HUES6 (cell line): ENCODE measurements around the gene GLIPR1L1.
"Not testable (repeated sequence)": the region's sequence is repeated elsewhere in the genome, so short reads cannot be mapped to it uniquely, and the experiment has no call there.

Experiments
- H3K27ac ChIP-seq: 2 replicates; pipeline ENCODE4 v1.7.0; 2013; ENCODE audit warnings: low read depth, mild to moderate bottlenecking, low read length, inconsistent platforms
- H3K27me3 ChIP-seq: 2 replicates; pipeline ENCODE4 v1.6.1; 2013; ENCODE audit warnings: low read length; ENCODE audit not compliant: control insufficient read depth, insufficient read depth
- H3K36me3 ChIP-seq: 2 replicates; pipeline ENCODE4 v1.6.1; 2013; ENCODE audit warnings: low read length; ENCODE audit not compliant: control insufficient read depth, insufficient read depth
- H3K4me1 ChIP-seq: 2 replicates; pipeline ENCODE4 v1.6.1; 2013; ENCODE audit warnings: low read length; ENCODE audit not compliant: control insufficient read depth, insufficient read depth
- H3K4me3 ChIP-seq: 2 replicates; pipeline ENCODE4 v1.5.1; 2013; ENCODE audit warnings: low read depth, low read length
- H3K9ac ChIP-seq: one replicate; pipeline ENCODE4 v1.6.1; 2013; ENCODE audit warnings: mild to moderate bottlenecking, low read length
- H3K9me3 ChIP-seq: 2 replicates; pipeline ENCODE4 v1.6.1; 2013; ENCODE audit warnings: low read depth, low read length; ENCODE audit not compliant: control insufficient read depth, insufficient read depth

Gene GLIPR1L1

DNA sequence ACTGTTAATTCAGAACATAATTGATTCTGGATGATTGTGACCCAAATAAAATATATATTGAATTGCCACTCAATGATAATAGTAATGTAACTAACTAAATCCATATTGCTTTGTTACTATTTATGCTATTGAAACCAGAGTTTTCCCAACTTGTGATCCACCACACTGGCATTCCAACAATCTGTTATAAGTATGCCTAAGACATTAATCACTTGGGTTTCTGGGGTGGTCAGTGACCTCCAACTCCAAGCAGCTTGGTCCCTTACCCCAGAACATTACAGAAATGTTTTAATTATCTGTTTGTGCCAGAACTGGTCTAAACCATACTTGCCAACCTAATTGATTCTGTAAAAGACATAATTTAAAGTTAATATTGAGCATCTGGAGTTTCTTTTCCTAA lies 19.0 kb upstream of the GLIPR1L1 start:
- peaks cover 4% of the 10 kb centered on the region; the same call in 1 of the 2 replicates for H3K4me1 ChIP-seq
- H3K4me3 ChIP-seq, result no peak overlapping the region
- no peaks in the 10 kb centered on the region for H3K27me3 ChIP-seq
- H3K27ac ChIP-seq, result no peak overlapping the region
- H3K9ac ChIP-seq, result no peak overlapping the region
- no peaks in the 10 kb centered on the region for H3K36me3 ChIP-seq
- H3K9me3 ChIP-seq, result no peaks in the 10 kb centered on the region

DNA sequence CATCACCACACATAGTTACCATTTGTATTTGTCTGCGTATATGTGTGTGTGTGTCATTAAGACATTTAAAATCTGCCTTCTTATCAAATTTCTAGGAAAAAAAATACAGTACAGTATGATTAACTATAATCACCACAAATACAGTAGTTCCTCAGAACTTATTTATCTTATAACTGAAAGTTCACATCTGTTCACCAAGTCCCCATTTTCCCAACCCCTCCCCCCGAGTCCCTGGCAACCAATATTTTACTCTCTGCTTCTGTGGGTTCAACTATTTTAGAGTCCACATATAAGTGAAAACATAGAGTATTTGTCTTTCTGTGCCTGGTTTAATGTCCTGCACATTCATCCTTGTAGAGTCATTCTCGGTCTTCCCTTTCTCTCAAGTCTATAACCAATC lies 16.7 kb upstream of the GLIPR1L1 start:
- Histone ChIP-seq H3K36me3 (no peaks in the 10 kb centered on the region), H3K4me3 (no peak overlapping the region)

DNA sequence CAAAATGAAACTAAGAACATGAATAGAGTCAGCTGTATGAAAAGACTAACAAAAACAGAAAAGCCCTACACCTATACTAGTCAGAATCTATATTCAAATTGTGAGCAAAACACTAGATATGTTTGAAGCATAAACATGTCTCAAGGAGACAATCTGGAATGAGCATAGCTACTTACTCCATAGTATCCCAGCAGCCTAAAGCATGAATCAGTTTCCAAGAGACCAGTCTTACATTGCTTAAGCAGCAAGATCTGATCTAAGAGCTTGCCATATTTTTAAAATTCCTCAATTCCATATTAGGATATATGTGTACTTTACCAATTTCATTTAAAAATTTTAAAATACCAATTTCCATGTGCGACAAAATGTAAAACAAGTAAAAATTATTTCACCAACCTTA lies 12.0 kb upstream of the GLIPR1L1 start:
- no peak overlapping the region for H3K4me3 ChIP-seq

More for the DNA sequence above, 16.7 kb upstream of the GLIPR1L1 start:
- Histone ChIP-seq H3K4me1 (peaks cover 4% of the 10 kb centered on the region; the same call in 1 of the 2 replicates), H3K27me3 (no peaks in the 10 kb centered on the region), H3K27ac (no peak overlapping the region), H3K9me3 (no peaks in the 10 kb centered on the region), H3K9ac (no peak overlapping the region)

DNA sequence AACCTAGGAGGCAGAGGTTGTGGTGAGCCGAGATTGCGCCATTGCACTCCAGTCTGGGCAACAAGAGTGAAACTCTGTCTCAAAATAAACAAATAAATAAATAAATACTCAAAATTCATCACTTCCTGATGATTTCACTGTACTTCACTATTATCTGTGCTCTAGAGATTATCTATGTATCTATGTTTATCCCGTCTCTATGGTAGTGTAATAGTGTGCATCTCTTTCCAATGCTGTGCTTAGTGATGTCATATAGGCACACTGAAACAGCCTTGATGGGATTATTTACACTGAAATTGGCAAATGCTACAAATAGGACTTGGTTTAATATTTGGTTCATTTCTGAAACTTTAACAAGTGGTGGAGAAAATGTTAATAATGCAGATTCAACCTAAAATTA lies 10.8 kb upstream of the GLIPR1L1 start:
- H3K4me3 ChIP-seq, result no peak overlapping the region
- H3K36me3 ChIP-seq, result no peaks in the 10 kb centered on the region
- no peak overlapping the region for H3K9ac ChIP-seq
- no peak overlapping the region for H3K27ac ChIP-seq
- no peaks in the 10 kb centered on the region for H3K9me3 ChIP-seq
- no peaks in the 10 kb centered on the region for H3K4me1 ChIP-seq
- H3K27me3 ChIP-seq, result no peaks in the 10 kb centered on the region

More for the DNA sequence above, 12.0 kb upstream of the GLIPR1L1 start:
- Histone ChIP-seq H3K27me3 (no peaks in the 10 kb centered on the region), H3K9ac (no peak overlapping the region), H3K36me3 (no peaks in the 10 kb centered on the region), H3K9me3 (no peaks in the 10 kb centered on the region), H3K4me1 (no peaks in the 10 kb centered on the region), H3K27ac (no peak overlapping the region)

DNA sequence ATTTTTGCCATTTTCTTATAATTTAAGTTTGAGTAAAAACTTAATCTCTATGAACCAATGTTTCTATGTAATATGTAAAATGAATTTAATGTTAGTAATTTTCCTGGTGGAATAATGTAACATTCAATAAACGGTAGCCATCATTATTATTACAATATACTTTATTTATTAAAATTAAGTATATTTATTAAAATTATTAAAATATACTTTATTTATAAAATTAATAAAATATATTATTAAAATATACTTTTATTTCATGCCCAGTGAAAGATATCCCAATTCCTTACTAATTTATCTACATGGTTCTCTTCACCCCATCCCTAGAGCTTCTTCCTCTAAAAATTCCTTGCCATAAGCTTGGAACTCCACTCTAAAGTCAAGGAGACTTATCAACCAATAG lies 6.8 kb upstream of the GLIPR1L1 start:
- no peak overlapping the region for H3K4me3 ChIP-seq
- no peak overlapping the region for H3K27ac ChIP-seq
- no peaks in the 10 kb centered on the region for H3K36me3 ChIP-seq
- no peaks in the 10 kb centered on the region for H3K9me3 ChIP-seq
- peaks cover 3% of the 10 kb centered on the region; the same call in 1 of the 2 replicates for H3K4me1 ChIP-seq
- H3K9ac ChIP-seq, result no peak overlapping the region
- no peaks in the 10 kb centered on the region for H3K27me3 ChIP-seq

DNA sequence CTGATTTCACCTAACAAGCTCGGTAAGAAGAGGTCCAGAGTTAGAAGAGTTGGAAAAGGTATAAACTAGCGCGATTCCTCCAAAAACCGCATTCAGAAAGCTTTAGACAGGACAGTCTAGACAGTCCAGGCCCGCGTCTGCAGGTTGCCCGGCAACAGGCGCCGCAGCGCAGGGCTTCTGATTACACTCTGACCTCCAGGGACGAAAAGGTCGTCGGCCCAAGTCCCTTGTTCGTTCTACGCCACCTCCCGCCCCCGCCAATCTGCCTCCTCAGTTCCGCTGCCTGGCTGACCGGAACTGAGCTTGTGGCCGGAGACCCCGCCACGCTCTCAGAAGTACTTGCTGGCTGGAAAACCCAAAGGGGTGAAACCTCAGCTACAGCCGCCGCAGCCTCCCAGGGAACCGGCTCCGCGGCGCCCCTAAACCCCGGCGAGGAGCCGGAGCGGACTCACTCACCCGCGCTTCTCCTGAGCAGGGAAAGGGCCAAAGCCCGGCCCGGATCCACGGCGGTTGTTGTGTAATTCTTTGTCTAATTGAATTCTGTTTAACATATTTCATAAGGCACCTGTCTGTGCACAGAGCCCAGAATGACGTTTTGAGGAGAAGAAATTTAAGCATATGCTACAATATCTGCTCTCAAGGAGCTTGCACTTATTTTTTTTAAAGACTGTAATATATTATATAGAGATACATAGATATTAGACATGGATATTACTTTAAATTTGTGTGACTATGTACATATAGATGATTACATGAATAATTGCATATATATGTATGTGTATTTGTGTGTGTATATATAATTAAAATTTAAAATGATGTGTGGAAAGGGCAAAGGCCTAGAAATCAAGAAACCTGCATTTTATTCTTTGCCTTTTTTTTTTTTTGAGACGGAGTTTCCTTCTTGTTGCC lies 4.3 kb upstream of the GLIPR1L1 start, which contains the start of gene CAPS2:
Gene CAPS2 (minus strand): TSS at position 407 of the 909 bp plus-strand sequence. CDS start 3,826 bp downstream, outside the sequence.
- Histone ChIP-seq H3K9ac (peak within 1 kb of the TSS; percentile 28), H3K27ac (no peak within 1 kb of the TSS), H3K4me1 (peaks cover 10% of the 10 kb centered on the region; the same call in 1 of the 2 replicates), H3K4me3 (peak within 1 kb of the TSS; percentile 64), H3K36me3 (no peaks in the 10 kb centered on the region), H3K9me3 (no peaks in the 10 kb centered on the region), H3K27me3 (no peaks in the 10 kb centered on the region)

DNA sequence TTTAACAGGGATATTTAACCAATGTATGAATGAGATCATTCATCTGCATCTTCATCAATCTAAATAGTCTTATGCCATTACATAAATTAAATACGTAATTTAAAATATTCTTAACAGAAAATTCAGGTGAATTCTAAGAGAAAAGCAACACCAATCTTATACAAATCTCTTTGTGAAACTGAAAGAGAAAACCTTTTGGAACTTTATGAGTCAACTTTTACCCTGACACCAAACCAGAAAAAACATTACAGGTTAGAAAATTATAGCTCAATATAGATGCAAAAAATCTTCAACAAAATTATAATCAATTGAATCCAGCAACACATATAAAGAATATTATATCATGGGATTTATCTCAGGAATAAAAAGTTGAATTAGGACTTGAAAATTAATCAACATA lies 3.4 kb downstream of the GLIPR1L1 start:
- H3K9me3 ChIP-seq, result no peaks in the 10 kb centered on the region
- no peaks in the 10 kb centered on the region for H3K27me3 ChIP-seq
- peaks cover 7% of the 10 kb centered on the region; the same call in 1 of the 2 replicates for H3K4me1 ChIP-seq
- H3K27ac ChIP-seq, result no peak overlapping the region
- H3K9ac ChIP-seq, result no peak overlapping the region
- no peaks in the 10 kb centered on the region for H3K36me3 ChIP-seq
- H3K4me3 ChIP-seq, result no peak overlapping the region

DNA sequence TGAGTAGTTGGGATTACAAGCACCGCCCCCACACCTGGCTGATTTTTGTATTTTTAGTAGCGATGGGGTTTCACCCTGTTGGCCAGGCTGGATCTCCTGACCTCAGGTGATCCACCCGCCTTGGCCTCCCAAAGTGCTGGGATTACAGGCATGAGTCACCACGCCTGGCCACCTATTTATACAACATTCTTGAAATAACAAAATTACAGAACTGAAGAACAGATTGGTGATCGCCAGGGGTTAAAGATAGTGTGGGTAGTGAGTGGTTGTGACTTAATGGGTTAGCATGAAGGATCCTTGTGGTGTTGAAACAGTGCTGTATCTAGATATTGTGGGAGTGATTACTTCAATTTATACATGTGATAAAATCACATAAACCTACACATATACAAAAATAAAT lies 7.4 kb downstream of the GLIPR1L1 start:
- Histone ChIP-seq H3K4me3 (no peak overlapping the region), H3K9me3 (no peaks in the 10 kb centered on the region), H3K27ac (no peak overlapping the region), H3K36me3 (no peaks in the 10 kb centered on the region), H3K9ac (no peak overlapping the region), H3K27me3 (no peaks in the 10 kb centered on the region), H3K4me1 (no peaks in the 10 kb centered on the region)

DNA sequence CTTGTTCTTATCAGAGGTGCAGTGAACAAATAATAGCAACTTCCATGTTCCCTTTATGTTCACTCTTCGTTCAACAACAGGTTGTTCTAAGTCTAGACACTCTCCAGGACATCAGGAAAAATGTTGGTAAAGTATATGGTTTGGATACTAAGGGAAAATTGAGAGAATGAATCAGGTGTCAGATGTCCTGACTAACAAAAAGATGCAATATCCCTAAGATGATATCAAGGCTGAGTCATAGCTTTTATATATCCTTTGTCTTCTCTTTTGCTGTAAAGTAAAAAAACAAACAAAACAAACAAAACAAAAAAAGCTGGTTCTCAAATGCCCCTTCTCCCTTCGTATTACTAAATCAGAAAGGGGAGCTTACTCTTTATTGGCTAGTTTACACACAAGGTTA lies 11.1 kb downstream of the GLIPR1L1 start:
- Histone ChIP-seq H3K36me3 (no peaks in the 10 kb centered on the region), H3K9ac (no peak overlapping the region), H3K9me3 (no peaks in the 10 kb centered on the region), H3K4me1 (no peaks in the 10 kb centered on the region), H3K4me3 (no peak overlapping the region), H3K27me3 (no peaks in the 10 kb centered on the region), H3K27ac (no peak overlapping the region)

DNA sequence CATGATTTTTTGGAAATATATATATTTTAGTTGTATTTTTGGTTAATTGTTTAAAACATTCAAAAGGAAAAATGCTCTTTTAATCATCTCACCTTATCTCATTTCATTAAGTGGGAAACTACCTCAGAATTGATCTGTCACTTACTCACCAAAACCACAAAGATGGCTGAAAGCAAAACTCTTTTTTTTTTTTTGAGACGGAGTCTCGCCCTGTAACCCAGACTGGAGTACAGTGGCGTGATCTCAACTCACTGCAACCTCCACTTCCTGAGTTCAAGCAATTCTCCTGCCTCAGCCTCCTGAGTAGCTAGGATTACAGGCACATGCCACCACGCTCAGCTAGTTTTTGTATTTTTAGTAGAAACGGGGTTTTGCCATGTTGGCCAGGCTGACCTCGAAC lies 11.7 kb downstream of the GLIPR1L1 start:
- not testable (repeated sequence) for H3K27me3 ChIP-seq, H3K9me3 ChIP-seq, H3K27ac ChIP-seq, H3K4me1 ChIP-seq, H3K4me3 ChIP-seq, H3K9ac ChIP-seq, H3K36me3 ChIP-seq

DNA sequence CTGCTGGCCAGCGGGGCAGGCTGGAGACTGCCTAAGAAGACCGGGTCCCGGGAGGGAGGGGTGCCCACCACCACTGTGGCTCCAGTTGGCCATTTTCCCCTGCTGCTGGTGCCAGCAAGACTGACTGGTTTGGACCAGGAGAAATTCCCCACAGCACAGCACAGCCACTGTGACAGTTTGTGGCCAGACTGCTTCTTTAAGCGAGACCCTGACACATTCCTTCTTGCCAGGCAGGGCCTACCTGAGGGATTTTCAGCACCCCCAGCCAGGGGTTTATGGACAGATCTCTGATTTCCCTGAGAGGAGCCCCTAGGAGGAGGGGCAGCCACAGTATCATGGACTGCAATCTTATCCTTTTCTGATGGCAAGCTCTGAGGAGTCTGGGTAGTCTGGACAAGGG lies 15.5 kb downstream of the GLIPR1L1 start:
- H3K9ac ChIP-seq, result no peak overlapping the region
- H3K36me3 ChIP-seq, result no peaks in the 10 kb centered on the region
- no peak overlapping the region for H3K4me3 ChIP-seq
- no peaks in the 10 kb centered on the region for H3K4me1 ChIP-seq
- H3K27me3 ChIP-seq, result no peaks in the 10 kb centered on the region
- peaks cover under 1% of the 10 kb centered on the region; the same call in 1 of the 2 replicates for H3K9me3 ChIP-seq
- H3K27ac ChIP-seq, result no peak overlapping the region
